CD4-positive, alpha-beta T cell (primary cell): ENCODE measurements around the gene RAB33B. TPM values are rescaled to one million over a fixed set of nuclear protein-coding genes. Genes with fewer than 3 reads are reported as not detected.
"Not testable (repeated sequence)": the region's sequence is repeated elsewhere in the genome, so short reads cannot be mapped to it uniquely, and the experiment has no call there.

Experiments
- ATAC-seq: fragments of 200-7000 bp; cut with Tn5 transposase; one replicate; pipeline ENCODE4 v1.10.0; 2022; ENCODE audit warnings: mild to moderate bottlenecking; ENCODE audit not compliant: poor library complexity
- CTCF ChIA-PET: fragments of 350-600 bp; sonication (Branson Sonifier 250); formaldehyde crosslinking; loops from one replicate; lab custom pipeline; 2021; ENCODE audit warnings: antibody characterized with exemption, inconsistent platforms; lab: Charles Lee
- POLR2A ChIA-PET: fragments of 350-600 bp; sonication (Branson Sonifier 250); formaldehyde crosslinking; loops from one replicate; lab custom pipeline; 2021; ENCODE audit warnings: antibody characterized with exemption, inconsistent platforms; lab: Charles Lee
- DNase-seq, 14 experiments: peaks; one replicate each; pipeline ENCODE4 v3.0.0-alpha.2; 2013 to 2020; ENCODE audit warnings: mixed read lengths in 2 of 14
- H3K27ac ChIP-seq, 2 donors: one replicate each; pipeline versions ENCODE4 v1.5.1 to v1.7.0; 2013; ENCODE audit warnings: low read length in 2 of 2, low read depth in 1 of 2, mild to moderate bottlenecking in 1 of 2
- H3K27me3 ChIP-seq, 2 experiments: 1 replicate in 1 of 2; 2 replicates in 1 of 2; pipeline versions ENCODE4 v1.6.1 to v1.7.0; 2013; ENCODE audit warnings: low read length in 2 of 2, control low read depth in 1 of 2, mild to moderate bottlenecking in 1 of 2, moderate library complexity in 1 of 2; ENCODE audit not compliant: insufficient read depth in 2 of 2, control insufficient read depth in 1 of 2
- H3K36me3 ChIP-seq: one replicate; pipeline ENCODE4 v1.6.1; 2013; ENCODE audit warnings: low read length, control low read depth; ENCODE audit not compliant: insufficient read depth
- H3K4me1 ChIP-seq: one replicate; pipeline ENCODE4 v1.6.1; 2013; ENCODE audit warnings: low read length, control low read depth; ENCODE audit not compliant: insufficient read depth
- H3K4me3 ChIP-seq: one replicate; pipeline ENCODE4 v1.5.1; 2013; ENCODE audit warnings: mild to moderate bottlenecking, low read length, moderate library complexity
- H3K9me3 ChIP-seq, 2 experiments: 1 replicate in 1 of 2; 2 replicates in 1 of 2; pipeline versions ENCODE4 v1.6.1 to v1.7.0; 2013; ENCODE audit warnings: low read length in 2 of 2, mild to moderate bottlenecking in 2 of 2, control low read depth in 1 of 2, moderate library complexity in 1 of 2; ENCODE audit not compliant: control insufficient read depth in 1 of 2, insufficient read depth in 1 of 2
- H3K27ac Mint-ChIP-seq: one replicate; pipeline ENCODE4 v1.8.0; 2020; ENCODE audit warnings: mixed read lengths
- H3K27me3 Mint-ChIP-seq: one replicate; pipeline ENCODE4 v1.8.0; 2021; ENCODE audit warnings: mixed read lengths
- H3K36me3 Mint-ChIP-seq: one replicate; pipeline ENCODE4 v1.8.0; 2021; ENCODE audit warnings: low read depth, mixed read lengths
- H3K4me1 Mint-ChIP-seq: one replicate; pipeline ENCODE4 v1.8.0; 2021; ENCODE audit warnings: low read depth, mixed read lengths
- H3K4me3 Mint-ChIP-seq: one replicate; pipeline ENCODE4 v1.8.0; 2020; ENCODE audit warnings: mild to moderate bottlenecking, mixed read lengths
- H3K9me3 Mint-ChIP-seq: one replicate; pipeline ENCODE4 v1.8.0; 2020; ENCODE audit warnings: mixed read lengths
- CTCF ChIP-seq: fragments of 200-600 bp; IDR thresholded peaks from one replicate; pipeline ENCODE4 v1.8.0; 2022; ENCODE audit warnings: antibody characterized with exemption, mild to moderate bottlenecking
- intact Hi-C, 2 experiments: fragments of 100-400 bp; cut with DNase I in 1 of 2; cut with micrococcal nuclease in 1 of 2; formaldehyde crosslinking; loops; one replicate each; pipeline versions ENCODE4 v1.15.1 to v1.9.0; 2023 to 2025; cut with DNase I, micrococcal nuclease
- total RNA-seq, 174 experiments: library from RNA in 2 of 174; stranded (reverse) in 2 of 174; gene quantifications; one replicate each; pipeline ENCODE4 v1.2.3 and lab custom pipeline; 2021 to 2026

The RAB33B gene
- total RNA-seq, 2 experiments from 2014 or later, result 23.3 to 23.6 TPM

- intact Hi-C loops, result no loop called here
- H3K4me1 ChIP-seq, result no peaks in the 10 kb centered on the region
- peaks cover 38% of the 10 kb centered on the region for H3K36me3 Mint-ChIP-seq
- TF ChIP-seq CTCF, result no peak
- no peak overlapping the region for H3K4me3 Mint-ChIP-seq
- POLR2A ChIA-PET, result no interaction called here
- H3K27ac ChIP-seq, result no peak overlapping the region
- H3K4me3 ChIP-seq, result no peak overlapping the region
- H3K27ac Mint-ChIP-seq, result no peak overlapping the region
- CTCF ChIA-PET, result no interaction called here
- no peak for ATAC-seq
- peaks cover 11% of the 10 kb centered on the region for H3K9me3 Mint-ChIP-seq
- no peaks in the 10 kb centered on the region for H3K27me3 ChIP-seq
- no peaks in the 10 kb centered on the region for H3K27me3 Mint-ChIP-seq
- peaks cover 6 to 14% of the 10 kb centered on the region in 2 experiments for H3K9me3 ChIP-seq
- peaks cover 2% of the 10 kb centered on the region for H3K4me1 Mint-ChIP-seq
- no peaks in the 10 kb centered on the region for H3K36me3 ChIP-seq
- no peak for DNase-seq
Measured at GRCh38 chr4:139443661-139444060, 10.3 kb upstream of the RAB33B start.

DNA sequence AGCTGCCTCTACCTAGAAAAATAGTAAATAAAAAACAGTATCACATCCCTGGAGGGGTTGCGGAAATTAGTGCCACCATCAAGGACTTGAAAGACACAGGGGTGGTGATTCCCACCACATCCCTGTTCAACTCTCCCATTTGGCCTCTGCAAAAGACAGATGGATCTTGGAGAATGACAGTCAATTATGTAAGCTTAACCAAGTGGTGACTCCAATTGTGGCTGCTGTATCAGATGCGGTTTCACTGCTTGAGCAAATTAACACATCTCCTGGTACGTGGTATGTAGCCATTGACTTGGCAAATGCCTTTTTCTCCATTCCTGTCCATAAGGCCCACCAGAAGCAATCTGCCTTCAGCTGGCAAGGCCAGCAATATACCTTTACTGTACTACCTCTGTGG, 9.0 kb upstream of the RAB33B start:
- DNase-seq, result not testable (repeated sequence)

GRCh38 chr4:139447078-139447477, 6.8 kb upstream of the RAB33B start:
- H3K27me3 Mint-ChIP-seq, H3K27me3 ChIP-seq, intact Hi-C loops, H3K9me3 Mint-ChIP-seq, H3K9me3 ChIP-seq, H3K4me3 Mint-ChIP-seq, POLR2A ChIA-PET, H3K4me1 ChIP-seq, H3K27ac ChIP-seq, DNase-seq, H3K36me3 ChIP-seq, ATAC-seq, H3K27ac Mint-ChIP-seq, H3K4me3 ChIP-seq: not testable (repeated sequence)
- CTCF ChIA-PET, result interaction anchor here (0.6 kb wide), 1 partner anchor 75 kb away, joined by 3 read pairs; no protein-coding TSS in a partner anchor
- H3K36me3 Mint-ChIP-seq, result peaks cover 16% of the 10 kb centered on the region
- H3K4me1 Mint-ChIP-seq, result peaks cover 21% of the 10 kb centered on the region

More for the DNA sequence above, 9.0 kb upstream of the RAB33B start:
- H3K4me3 Mint-ChIP-seq, H3K27me3 ChIP-seq, H3K4me3 ChIP-seq, CTCF ChIA-PET, H3K27ac Mint-ChIP-seq, H3K36me3 ChIP-seq, H3K27me3 Mint-ChIP-seq, H3K4me1 ChIP-seq, H3K9me3 ChIP-seq, ATAC-seq, H3K4me1 Mint-ChIP-seq, H3K9me3 Mint-ChIP-seq, intact Hi-C loops, H3K27ac ChIP-seq: not testable (repeated sequence)
- POLR2A ChIA-PET, result interaction anchor here (1.0 kb wide), 1 partner anchor 10 kb away, joined by 4 read pairs; no protein-coding TSS in a partner anchor
- H3K36me3 Mint-ChIP-seq, result peaks cover 29% of the 10 kb centered on the region

- POLR2A ChIA-PET, result no interaction called here
- peaks cover 28% of the 10 kb centered on the region for H3K4me1 ChIP-seq
- TF ChIP-seq CTCF, result no peak
- H3K4me3 Mint-ChIP-seq, result no peak overlapping the region
- H3K4me1 Mint-ChIP-seq, result peaks cover 51% of the 10 kb centered on the region
- ATAC-seq (no peak), DNase-seq (no peak)
- no peak overlapping the region for H3K27ac ChIP-seq
- peaks cover 31% of the 10 kb centered on the region for H3K36me3 Mint-ChIP-seq
- CTCF ChIA-PET, result no interaction called here
- no peaks in the 10 kb centered on the region for H3K27me3 Mint-ChIP-seq
- H3K27me3 ChIP-seq, result no peaks in the 10 kb centered on the region
- no peak overlapping the region for H3K4me3 ChIP-seq
- intact Hi-C loops, result loop anchor here (5.0 to 10.0 kb wide), 6 partner anchors 33 to 1077 kb away; partner anchors contain the start of genes ELF2 (in 2 of the 2), MAML3 (in 1 of the 2) and SCOC (in 1 of the 2)
- no peaks in the 10 kb centered on the region for H3K9me3 ChIP-seq
- no peaks in the 10 kb centered on the region for H3K36me3 ChIP-seq
- no peak overlapping the region for H3K27ac Mint-ChIP-seq
- no peaks in the 10 kb centered on the region for H3K9me3 Mint-ChIP-seq
Measured at GRCh38 chr4:139450586-139450985, 3.3 kb upstream of the RAB33B start.
